Right lobe of liver (tissue), 6 donors: ENCODE results near the gene VSIG4. TPM values are rescaled to one million over a fixed set of nuclear protein-coding genes. Genes with fewer than 3 reads are reported as not detected.

ENCODE experiments used
- ATAC-seq, 4 donors: fragments of 200-7000 bp; cut with Tn5 transposase; one replicate each; pipeline ENCODE4 v1.9.1; 2020; ENCODE audit warnings: mild to moderate bottlenecking in 4 of 4, moderate library complexity in 4 of 4
- DNase-seq, 3 donors: peaks; one replicate each; pipeline ENCODE4 v3.0.0-alpha.2; 2020
- H3K27ac ChIP-seq, 3 donors: fragments of 200-600 bp; one replicate each; pipeline ENCODE4 v1.8.0; 2022
- H3K27me3 ChIP-seq, 2 donors: fragments of 200-600 bp; one replicate each; pipeline ENCODE4 v1.8.0; 2022
- H3K36me3 ChIP-seq, 4 donors: fragments of 200-600 bp; sonication (generic) in 1 of 4; one replicate each; pipeline versions ENCODE4 v1.5.1 to v1.8.0; 2017 to 2022; ENCODE audit warnings: control low read depth in 1 of 4
- H3K4me1 ChIP-seq, 4 donors: fragments of 200-600 bp; sonication (generic) in 1 of 4; one replicate each; pipeline versions ENCODE4 v1.5.1 to v1.8.0; 2017 to 2022; ENCODE audit warnings: control low read depth in 1 of 4
- H3K4me3 ChIP-seq, 3 donors: fragments of 200-600 bp; one replicate each; pipeline ENCODE4 v1.8.0; 2022
- H3K9me3 ChIP-seq, 4 donors: fragments of 200-600 bp; sonication (generic) in 1 of 4; one replicate each; pipeline versions ENCODE4 v1.5.1 to v1.8.0; 2017 to 2022; ENCODE audit warnings: control low read depth in 1 of 4
- CTCF ChIP-seq, 4 donors: fragments of 200-600 bp in 3 of 4; fragments of 450-650 bp in 1 of 4; IDR thresholded peaks; one replicate each; pipeline versions ENCODE4 v1.5.1 to v1.8.0; 2016 to 2022; ENCODE audit warnings: antibody characterized with exemption in 4 of 4, mild to moderate bottlenecking in 2 of 4
- POLR2A ChIP-seq: fragments of 450-650 bp; IDR thresholded peaks from one replicate; pipeline ENCODE4 v1.6.1; 2017; ENCODE audit warnings: antibody characterized with exemption, mild to moderate bottlenecking
- WGBS: methylation state at CpG from one replicate; pipeline ENCODE4 v1.1.6; 2018; ENCODE audit warnings: low coverage, low lambda C conversion rate; ENCODE audit not compliant: insufficient coverage; ENCODE audit errors: missing lambda C conversion rate; 5-methylcytosine and 5-hydroxymethylcytosine counted together
- intact Hi-C, 2 donors: fragments of 100-400 bp; cut with DNase I; formaldehyde crosslinking; loops; one replicate each; pipeline versions ENCODE4 v1.11.2 to v1.14.1; 2022
- total RNA-seq, 6 experiments: library from RNA; depleted of rRNA in 2 of 6; stranded (reverse); fragments of >200 nt in 2 of 6; fragmentation: NEBNext Ultra II Directional in 3 of 6; extraction: Animal tissue kit (Norgen Biotek cat#: 25700) in 3 of 6; gene quantifications; one replicate each; pipeline versions ENCODE4 v1.1.0 to v1.2.4, GENCODE V29; 2016 to 2023
- donor health status: DM: no; HTN: yes; CAD: no.
- donor health status: DM: no; HTN: no; CAD: no.
- donor health status: DM: no; HTN: no; CAD: no.
- donor health status: DM: no; HTN: yes; CAD: no.
- donor health status: DM: no; HTN: yes; CAD: no.

The VSIG4 gene
- total RNA-seq, 6 experiments from 2014 or later = 16.9 to 50.2 (median 31.4) TPM

- intact Hi-C loops = no loop called here
- WGBS = 91% methylated on average over 5 of the region's 5 CpGs
- no peak overlapping the region for H3K27ac ChIP-seq
Observed at GRCh38 chrX:66023385-66024091, 16.3 kb downstream of the VSIG4 start.

GRCh38 chrX:66022632-66023384, 17.1 kb downstream of the VSIG4 start:
- no peaks in the 10 kb centered on the region for H3K36me3 ChIP-seq
- H3K9me3 ChIP-seq = no peaks in the 10 kb centered on the region
- 33% methylated on average over 4 of the region's 5 CpGs for WGBS
- H3K4me1 ChIP-seq = no peaks in the 10 kb centered on the region
- no peak for TF ChIP-seq CTCF (IDR thresholded peaks at IDR 0.05)
- TF ChIP-seq POLR2A = no peak
- H3K4me3 ChIP-seq = no peak overlapping the region
- ATAC-seq = no peak
- H3K27me3 ChIP-seq = no peaks in the 10 kb centered on the region
- H3K27ac ChIP-seq = no peak overlapping the region
- intact Hi-C loops = no loop called here
- DNase-seq = no peak

More at GRCh38 chrX:66023385-66024091, 16.3 kb downstream of the VSIG4 start:
- Histone ChIP-seq H3K4me1 (no peaks in the 10 kb centered on the region), H3K27me3 (no peaks in the 10 kb centered on the region), H3K9me3 (no peaks in the 10 kb centered on the region), H3K4me3 (no peak overlapping the region), H3K36me3 (no peaks in the 10 kb centered on the region)
- TF ChIP-seq CTCF (IDR thresholded peaks at IDR 0.05) = no peak
- no peak for TF ChIP-seq POLR2A
- ATAC-seq (no peak), DNase-seq (no peak)

- no peak for DNase-seq
- H3K27me3 ChIP-seq = no peaks in the 10 kb centered on the region
- no peaks in the 10 kb centered on the region for H3K4me1 ChIP-seq
- H3K4me3 ChIP-seq = no peak overlapping the region
- no peak for TF ChIP-seq POLR2A
- TF ChIP-seq CTCF (IDR thresholded peaks at IDR 0.05) = no peak
- no peak overlapping the region for H3K27ac ChIP-seq
- no peak for ATAC-seq
- H3K9me3 ChIP-seq = no peaks in the 10 kb centered on the region
- no peaks in the 10 kb centered on the region for H3K36me3 ChIP-seq
- 28% methylated on average over 3 of the region's 9 CpGs for WGBS
- intact Hi-C loops = no loop called here
Observed at GRCh38 chrX:66021765-66022631, 17.9 kb downstream of the VSIG4 start.

GRCh38 chrX:66021401-66021764, 18.5 kb downstream of the VSIG4 start:
- 42% methylated on average over 1 of the region's 1 CpG for WGBS
- no peaks in the 10 kb centered on the region for H3K9me3 ChIP-seq
- intact Hi-C loops = no loop called here
- H3K4me3 ChIP-seq = no peak overlapping the region
- ATAC-seq (no peak), DNase-seq (no peak)
- H3K27me3 ChIP-seq = no peaks in the 10 kb centered on the region
- H3K36me3 ChIP-seq = no peaks in the 10 kb centered on the region
- H3K27ac ChIP-seq = no peak overlapping the region
- H3K4me1 ChIP-seq = no peaks in the 10 kb centered on the region
- no peak for TF ChIP-seq CTCF (IDR thresholded peaks at IDR 0.05)
- TF ChIP-seq POLR2A = no peak
